Measurements from ENCODE around the gene MRPL51. TPM values are rescaled to one million over a fixed set of nuclear protein-coding genes. Genes with fewer than 3 reads are reported as not detected.

Gene MRPL51
- total RNA-seq, 1 experiment from 2014 or later: 265 TPM

DNA sequence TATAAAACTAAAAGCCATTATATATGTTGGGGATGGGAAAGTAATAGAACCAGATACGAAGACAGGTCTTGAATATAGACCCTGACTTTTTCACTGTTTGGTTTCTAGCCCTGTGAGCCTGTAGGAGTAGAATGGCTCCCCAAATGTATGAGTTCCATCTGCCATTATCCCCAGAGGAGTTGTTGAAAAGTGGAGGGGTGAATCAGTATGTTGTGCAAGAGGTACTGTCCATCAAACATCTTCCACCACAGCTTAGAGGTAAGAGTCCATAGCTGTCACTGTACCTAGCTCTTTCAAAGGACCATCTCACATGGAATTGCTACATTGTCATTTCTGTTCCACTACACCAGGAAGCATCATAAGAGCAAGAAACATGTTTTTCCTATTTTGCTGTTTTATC lies 1.9 kb upstream of the MRPL51 start (continued):
- TF ChIP-seq, protein P1, sequence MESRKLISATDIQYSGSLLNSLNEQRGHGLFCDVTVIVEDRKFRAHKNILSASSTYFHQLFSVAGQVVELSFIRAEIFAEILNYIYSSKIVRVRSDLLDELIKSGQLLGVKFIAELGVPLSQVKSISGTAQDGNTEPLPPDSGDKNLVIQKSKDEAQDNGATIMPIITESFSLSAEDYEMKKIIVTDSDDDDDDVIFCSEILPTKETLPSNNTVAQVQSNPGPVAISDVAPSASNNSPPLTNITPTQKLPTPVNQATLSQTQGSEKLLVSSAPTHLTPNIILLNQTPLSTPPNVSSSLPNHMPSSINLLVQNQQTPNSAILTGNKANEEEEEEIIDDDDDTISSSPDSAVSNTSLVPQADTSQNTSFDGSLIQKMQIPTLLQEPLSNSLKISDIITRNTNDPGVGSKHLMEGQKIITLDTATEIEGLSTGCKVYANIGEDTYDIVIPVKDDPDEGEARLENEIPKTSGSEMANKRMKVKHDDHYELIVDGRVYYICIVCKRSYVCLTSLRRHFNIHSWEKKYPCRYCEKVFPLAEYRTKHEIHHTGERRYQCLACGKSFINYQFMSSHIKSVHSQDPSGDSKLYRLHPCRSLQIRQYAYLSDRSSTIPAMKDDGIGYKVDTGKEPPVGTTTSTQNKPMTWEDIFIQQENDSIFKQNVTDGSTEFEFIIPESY (IDR thresholded peaks at IDR 0.05; ENCODE audit: extremely low read depth, insufficient replicate concordance, low read length): no peak
- TF ChIP-seq EZH2 (IDR thresholded peaks at IDR 0.05): no peak

DNA sequence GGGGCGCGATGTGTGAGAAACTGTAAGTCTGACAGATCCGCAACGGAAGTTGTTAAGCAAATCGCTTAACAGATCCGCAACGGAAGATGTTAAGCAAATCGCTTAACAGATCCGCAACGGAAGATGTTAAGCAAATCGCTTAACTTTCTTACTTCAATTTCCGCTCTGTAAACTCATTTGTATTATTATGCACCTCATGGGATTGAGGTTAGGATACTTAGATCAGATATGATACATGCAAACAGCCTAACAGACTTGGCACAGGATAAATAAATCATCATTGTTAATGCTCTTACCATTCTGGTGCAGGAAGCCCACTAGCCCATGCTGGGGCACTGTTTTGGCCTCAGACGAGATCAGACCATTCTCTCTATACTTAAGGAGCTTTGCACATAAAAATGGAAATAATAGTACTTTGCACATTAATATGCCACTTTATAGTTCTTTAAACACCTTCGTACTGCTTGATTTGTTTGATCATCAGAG lies 1.2 kb upstream of the MRPL51 start:
- Histone ChIP-seq H3K27me3 (ENCODE audit: insufficient read depth, low read length) (no peaks in the 10 kb centered on the region), H3K4me3 (replicated peaks in 1 of 2; ENCODE audit: low read depth in 1 of 2, low read length in 2 of 2) (peak overlapping the region; percentile 86 to 90), H3K4me1 (ENCODE audit: control insufficient read depth in 1 of 2, insufficient read depth in 2 of 2, low read length in 2 of 2) (peaks cover 12 to 19% of the 10 kb centered on the region in 2 experiments), H3K36me3 (ENCODE audit: control insufficient read depth in 1 of 2, insufficient read depth in 2 of 2, low read length in 2 of 2) (peaks cover 19 to 43% of the 10 kb centered on the region in 2 experiments), H4K20me1 (ENCODE audit: insufficient read depth) (no peaks in the 10 kb centered on the region), H2AFZ (ENCODE audit: low read depth, low read length, poor library complexity, severe bottlenecking) (no peak overlapping the region), H3K9me3 (ENCODE audit: control insufficient read depth in 1 of 2, insufficient read depth in 1 of 2, low read depth in 1 of 2, low read length in 2 of 2) (no peaks in the 10 kb centered on the region), H3K27ac (ENCODE audit: low read depth, low read length) (peak overlapping the region; percentile 97), H3K9me2 (ENCODE audit: insufficient read depth) (no peaks in the 10 kb centered on the region), H3K9ac (ENCODE audit: low read length) (peak overlapping the region; percentile 98), H3K79me2 (ENCODE audit: insufficient read depth, low read length) (peaks cover 68% of the 10 kb centered on the region), H3K4me2 (ENCODE audit: low read length) (peak overlapping the region; percentile 98)
- CTCF ChIA-PET: no interaction called here
- ATAC-seq (no peak), DNase-seq (ENCODE audit: low read depth, low spot score) (no peak)
- intact Hi-C loops (cut with micrococcal nuclease): loop anchor here (2.0 kb wide), 1 partner anchor 38 kb away; no protein-coding TSS in a partner anchor
- POLR2A ChIA-PET: interaction anchor here (2.1 kb wide), 1 partner anchor 40 kb away, joined by 8 read pairs; the partner anchor contains the start of gene GAPDH
- RAD21 ChIA-PET (ENCODE audit: low non-redundant PET in 1 of 2, low total read pairs in 2 of 2, uncharacterized antibody in 2 of 2, unreplicated experiment in 2 of 2): no interaction called here
- BruUV-seq (replicated peaks): TSS peak; percentile 78
- TF ChIP-seq ELF1 (IDR thresholded peaks at IDR 0.05; ENCODE audit: borderline replicate concordance, low read depth) (no peak), SP1 (IDR thresholded peaks at IDR 0.05; ENCODE audit: low read depth) (no peak), TCF7L2 (IDR thresholded peaks at IDR 0.05; ENCODE audit: borderline replicate concordance, extremely low read depth, insufficient read depth, insufficient read length) (no peak), RAD21 (IDR thresholded peaks at IDR 0.05; ENCODE audit: low read depth) (no peak)
- TF ChIP-seq, protein P1 (IDR thresholded peaks at IDR 0.05; ENCODE audit: extremely low read depth, insufficient replicate concordance, low read length): no peak
- TF ChIP-seq, protein P2, sequence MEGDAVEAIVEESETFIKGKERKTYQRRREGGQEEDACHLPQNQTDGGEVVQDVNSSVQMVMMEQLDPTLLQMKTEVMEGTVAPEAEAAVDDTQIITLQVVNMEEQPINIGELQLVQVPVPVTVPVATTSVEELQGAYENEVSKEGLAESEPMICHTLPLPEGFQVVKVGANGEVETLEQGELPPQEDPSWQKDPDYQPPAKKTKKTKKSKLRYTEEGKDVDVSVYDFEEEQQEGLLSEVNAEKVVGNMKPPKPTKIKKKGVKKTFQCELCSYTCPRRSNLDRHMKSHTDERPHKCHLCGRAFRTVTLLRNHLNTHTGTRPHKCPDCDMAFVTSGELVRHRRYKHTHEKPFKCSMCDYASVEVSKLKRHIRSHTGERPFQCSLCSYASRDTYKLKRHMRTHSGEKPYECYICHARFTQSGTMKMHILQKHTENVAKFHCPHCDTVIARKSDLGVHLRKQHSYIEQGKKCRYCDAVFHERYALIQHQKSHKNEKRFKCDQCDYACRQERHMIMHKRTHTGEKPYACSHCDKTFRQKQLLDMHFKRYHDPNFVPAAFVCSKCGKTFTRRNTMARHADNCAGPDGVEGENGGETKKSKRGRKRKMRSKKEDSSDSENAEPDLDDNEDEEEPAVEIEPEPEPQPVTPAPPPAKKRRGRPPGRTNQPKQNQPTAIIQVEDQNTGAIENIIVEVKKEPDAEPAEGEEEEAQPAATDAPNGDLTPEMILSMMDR (IDR thresholded peaks at IDR 0.05 in 2 of 3, conservative IDR thresholded peaks at IDR 0.05 in 1 of 3; ENCODE audit: borderline replicate concordance in 1 of 3, insufficient read depth in 1 of 3, low read depth in 2 of 3, low read length in 2 of 3): 0 out of 6 replicates have a peak, but pooled peaks of 1 of the 3 experiments have one; percentile 14

Data from HCT116 (cell line).